H7 (cell line): ENCODE measurements around the gene PLD2. TPM values are rescaled to one million over a fixed set of nuclear protein-coding genes. Genes with fewer than 3 reads are reported as not detected.
A peak's percentile ranks its signal among the peaks of the same experiment; 100 is the strongest.

Source experiments
- DNase-seq: peaks from one replicate; pipeline ENCODE4 v3.0.0; 2012
- H3K27me3 ChIP-seq: 2 replicates; pipeline ENCODE4 v1.6.0; 2011; ENCODE audit warnings: mild to moderate bottlenecking, low read length; ENCODE audit not compliant: control insufficient read depth, insufficient read depth
- H3K36me3 ChIP-seq: replicated peaks from 2 replicates; pipeline ENCODE4 v1.5.1; 2011; ENCODE audit warnings: low read length; ENCODE audit not compliant: control insufficient read depth, insufficient read depth
- H3K4me3 ChIP-seq: 2 replicates; pipeline ENCODE4 v1.5.1; 2011; ENCODE audit warnings: low read depth, mild to moderate bottlenecking, control low read depth, low read length, moderate library complexity; ENCODE audit not compliant: insufficient read depth
- total RNA-seq: library from RNA; depleted of rRNA; stranded (reverse); fragments of >200 nt; shearing (Covaris generic); gene quantifications from 2 replicates; pipeline ENCODE4 v1.2.3, GENCODE V29; 2014

PLD2 gene
- total RNA-seq, 1 experiment from 2014 or later: 36.5 TPM

GRCh38 chr17:4785311-4786105 is 21.4 kb upstream of the PLD2 start:
- Histone ChIP-seq H3K4me3 (no peak overlapping the region), H3K36me3 (no peaks in the 10 kb centered on the region), H3K27me3 (peaks cover 26% of the 10 kb centered on the region)
- DNase-seq: peak; percentile 56

- DNase-seq: no peak
- Histone ChIP-seq H3K36me3 (no peaks in the 10 kb centered on the region), H3K4me3 (no peak within 1 kb of the TSS), H3K27me3 (peaks cover 31% of the 10 kb centered on the region)
Observed at GRCh38 chr17:4786106-4786511, 20.8 kb upstream of the PLD2 start, which contains the start of gene VMO1. Gene VMO1 (minus strand): TSS chr17:4786364. CDS start chr17:4786352, 12 bp downstream.

GRCh38 chr17:4786516-4786915 is 20.4 kb upstream of the PLD2 start:
- H3K27me3 ChIP-seq: peaks cover 33% of the 10 kb centered on the region
- peak; percentile 55 for DNase-seq
- no peak overlapping the region for H3K4me3 ChIP-seq
- H3K36me3 ChIP-seq: no peaks in the 10 kb centered on the region

GRCh38 chr17:4788159-4788806 is 18.7 kb upstream of the PLD2 start:
- DNase-seq: no peak
- Histone ChIP-seq H3K36me3 (no peaks in the 10 kb centered on the region), H3K27me3 (peaks cover 31% of the 10 kb centered on the region), H3K4me3 (peak overlapping the region; percentile 69; the same call in 1 of the 2 replicates)

- DNase-seq: peak; percentile 83
- Histone ChIP-seq H3K27me3 (peaks cover 31% of the 10 kb centered on the region), H3K36me3 (no peaks in the 10 kb centered on the region), H3K4me3 (peak within 1 kb of the TSS; percentile 69)
Observed at GRCh38 chr17:4788807-4789700, 17.9 kb upstream of the PLD2 start, which contains the start of gene GLTPD2. Gene GLTPD2 (plus strand): TSS chr17:4788964. CDS start chr17:4789012, 48 bp downstream.

- H3K4me3 ChIP-seq: peak overlapping the region; percentile 69
- H3K36me3 ChIP-seq: no peaks in the 10 kb centered on the region
- H3K27me3 ChIP-seq: peaks cover 31% of the 10 kb centered on the region
- no peak for DNase-seq
Observed at GRCh38 chr17:4789701-4789950, 17.3 kb upstream of the PLD2 start.

- peak; percentile 94 for DNase-seq
- Histone ChIP-seq H3K27me3 (peaks cover 31% of the 10 kb centered on the region), H3K4me3 (peak overlapping the region; percentile 69), H3K36me3 (no peaks in the 10 kb centered on the region)
Observed at GRCh38 chr17:4789951-4790704, 16.8 kb upstream of the PLD2 start.

- peaks cover 31% of the 10 kb centered on the region for H3K27me3 ChIP-seq
- peak overlapping the region; percentile 69 for H3K4me3 ChIP-seq
- no peak for DNase-seq
- H3K36me3 ChIP-seq: no peaks in the 10 kb centered on the region
Observed at GRCh38 chr17:4790705-4791088, 16.3 kb upstream of the PLD2 start.

- H3K4me3 ChIP-seq: no peak overlapping the region
- peaks cover 17% of the 10 kb centered on the region for H3K36me3 ChIP-seq
- DNase-seq: no peak
- H3K27me3 ChIP-seq: peaks cover 9% of the 10 kb centered on the region
Observed at GRCh38 chr17:4795168-4795567, 11.8 kb upstream of the PLD2 start.

- DNase-seq: peak; percentile 84
- Histone ChIP-seq H3K4me3 (peak overlapping the region; percentile 65), H3K27me3 (no peaks in the 10 kb centered on the region; the same call in 1 of the 2 replicates), H3K36me3 (peaks cover 17% of the 10 kb centered on the region)
Observed at GRCh38 chr17:4796552-4796920, 10.4 kb upstream of the PLD2 start.

- no peaks in the 10 kb centered on the region for H3K27me3 ChIP-seq
- H3K4me3 ChIP-seq: no peak overlapping the region
- no peak for DNase-seq
- peaks cover 17% of the 10 kb centered on the region for H3K36me3 ChIP-seq
Observed at GRCh38 chr17:4800462-4801196, 6.3 kb upstream of the PLD2 start.

- Histone ChIP-seq H3K4me3 (no peak within 1 kb of the TSS), H3K36me3 (peaks cover 16% of the 10 kb centered on the region), H3K27me3 (no peaks in the 10 kb centered on the region)
- peak; percentile 28 for DNase-seq
Observed at GRCh38 chr17:4802228-4802627, 4.7 kb upstream of the PLD2 start, which contains the start of gene C17orf114. Gene C17orf114 (minus strand): TSS chr17:4802328.

GRCh38 chr17:4806456-4806776 is 536 bp upstream of the PLD2 start:
- DNase-seq: no peak
- peaks cover 11% of the 10 kb centered on the region for H3K36me3 ChIP-seq
- peak overlapping the region; percentile 57 for H3K4me3 ChIP-seq
- no peaks in the 10 kb centered on the region for H3K27me3 ChIP-seq
